Adrenal gland (tissue), 5 donors: ENCODE measurements around the gene MRPL10.

Source experiments
- POLR2A ChIP-seq, 2 donors: fragments of 450-650 bp; IDR thresholded peaks; one replicate each; pipeline ENCODE4 v1.6.1; 2017; ENCODE audit warnings: antibody characterized with exemption in 2 of 2, mild to moderate bottlenecking in 2 of 2, moderate library complexity in 1 of 2
- TF ChIP-seq, protein P1 (sequence below), 6 experiments: fragments of 450-650 bp in 4 of 6; fragments of 200-600 bp in 2 of 6; sonication (generic) in 1 of 6; IDR thresholded peaks; 1 replicate in 5 of 6; 2 replicates in 1 of 6; pipeline versions ENCODE4 v1.5.1 to v1.8.0; 2016 to 2021; ENCODE audit warnings: antibody characterized with exemption in 6 of 6, mild to moderate bottlenecking in 2 of 6, moderate library complexity in 1 of 6
- donor health status: DM: no; HTN: no; CAD: no.

DNA sequence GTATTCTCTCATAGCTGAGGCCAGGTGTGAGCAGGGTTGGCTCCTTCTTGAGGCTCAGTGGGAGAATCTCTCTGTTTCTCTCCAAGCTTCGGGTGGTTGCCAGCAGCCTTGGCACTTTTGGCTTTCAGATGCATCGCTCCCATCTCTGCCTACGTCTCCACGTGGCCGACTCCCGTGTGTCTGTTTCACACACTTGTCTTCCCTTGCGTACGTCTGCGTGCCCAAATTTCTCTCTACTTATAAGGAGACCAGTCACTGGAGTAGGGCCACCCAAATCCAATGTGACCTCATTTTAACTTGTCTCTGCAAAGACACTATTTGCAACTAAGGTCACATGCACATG is 24.5 kb downstream of the MRPL10 start:
- TF ChIP-seq, protein P1, sequence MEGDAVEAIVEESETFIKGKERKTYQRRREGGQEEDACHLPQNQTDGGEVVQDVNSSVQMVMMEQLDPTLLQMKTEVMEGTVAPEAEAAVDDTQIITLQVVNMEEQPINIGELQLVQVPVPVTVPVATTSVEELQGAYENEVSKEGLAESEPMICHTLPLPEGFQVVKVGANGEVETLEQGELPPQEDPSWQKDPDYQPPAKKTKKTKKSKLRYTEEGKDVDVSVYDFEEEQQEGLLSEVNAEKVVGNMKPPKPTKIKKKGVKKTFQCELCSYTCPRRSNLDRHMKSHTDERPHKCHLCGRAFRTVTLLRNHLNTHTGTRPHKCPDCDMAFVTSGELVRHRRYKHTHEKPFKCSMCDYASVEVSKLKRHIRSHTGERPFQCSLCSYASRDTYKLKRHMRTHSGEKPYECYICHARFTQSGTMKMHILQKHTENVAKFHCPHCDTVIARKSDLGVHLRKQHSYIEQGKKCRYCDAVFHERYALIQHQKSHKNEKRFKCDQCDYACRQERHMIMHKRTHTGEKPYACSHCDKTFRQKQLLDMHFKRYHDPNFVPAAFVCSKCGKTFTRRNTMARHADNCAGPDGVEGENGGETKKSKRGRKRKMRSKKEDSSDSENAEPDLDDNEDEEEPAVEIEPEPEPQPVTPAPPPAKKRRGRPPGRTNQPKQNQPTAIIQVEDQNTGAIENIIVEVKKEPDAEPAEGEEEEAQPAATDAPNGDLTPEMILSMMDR (IDR thresholded peaks at IDR 0.05) = no peak
- TF ChIP-seq POLR2A (IDR thresholded peaks at IDR 0.05) = no peak
